ENCODE results near the gene NELFA.

Gene NELFA

DNA sequence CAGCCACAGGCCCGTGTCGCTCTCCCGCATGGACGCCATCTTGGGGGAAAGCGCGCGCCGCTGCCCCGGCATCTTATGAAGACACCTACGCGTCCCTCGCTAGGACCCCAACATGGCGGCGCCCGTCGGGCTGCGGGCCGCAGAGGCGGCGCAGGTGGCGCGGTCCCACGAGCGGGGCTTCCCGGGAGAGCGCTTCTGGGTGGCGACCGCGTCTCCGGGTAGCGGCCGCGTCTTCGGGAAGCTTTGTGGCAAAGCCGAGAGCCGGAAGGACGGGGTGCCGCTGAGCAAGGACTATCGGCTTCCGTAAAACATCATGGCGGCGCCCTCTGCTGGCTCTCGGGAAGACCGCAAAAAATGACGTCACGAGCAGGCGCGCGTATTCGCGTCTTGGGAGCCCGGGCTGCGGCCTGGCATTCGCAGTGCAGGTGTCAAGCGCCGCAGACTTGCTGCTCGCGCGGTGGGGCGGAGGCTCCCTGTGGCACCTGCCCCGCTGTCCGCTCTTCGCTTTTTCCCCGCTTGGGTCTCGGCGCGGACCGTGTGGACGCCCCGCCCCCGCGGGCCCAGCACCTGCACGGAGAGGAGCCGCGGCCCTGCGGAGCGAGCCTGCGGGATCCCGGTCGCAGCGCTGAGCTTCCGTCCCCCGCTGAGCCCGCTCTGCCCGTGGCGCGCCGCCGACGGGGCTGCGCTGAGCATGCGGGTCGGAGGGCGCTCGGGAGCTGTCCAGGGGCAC lies at the start of gene NELFA:
Gene NELFA (minus strand): TSS at position 54 of the 730 bp plus-strand sequence. CDS start 15 bp downstream, at position 39.
- peak; percentile 86 for FAIRE-seq

GRCh38 chr4:2057382-2058065 lies 48.8 kb upstream of the NELFA start:
- DNase-seq (ENCODE audit: insufficient read length, low spot score) (no peak), FAIRE-seq (no peak)

More for the DNA sequence above, at the start of gene NELFA:
- DNase-seq (ENCODE audit: insufficient read length, low spot score) = peak; percentile 95

DNA sequence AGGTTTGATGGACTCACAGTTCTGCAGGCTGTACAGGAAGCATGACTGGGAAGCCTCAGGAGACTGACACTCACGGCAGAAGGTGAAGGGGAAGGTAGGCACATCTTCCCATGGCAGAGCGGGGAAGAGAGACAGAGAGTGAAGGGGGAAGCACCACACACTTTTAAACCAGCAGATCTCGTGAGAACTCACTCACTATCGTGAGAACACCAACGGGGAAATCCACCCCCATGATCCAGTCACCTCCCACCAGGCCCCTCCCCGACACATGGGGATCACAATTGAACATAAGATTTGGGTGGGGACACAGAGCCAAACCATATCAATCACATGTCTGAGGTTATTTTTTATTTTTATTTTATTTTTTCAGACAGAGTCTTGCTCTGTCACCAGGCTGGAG lies 45.4 kb upstream of the NELFA start:
- FAIRE-seq (no peak), DNase-seq (ENCODE audit: insufficient read length, low spot score) (no peak)

GRCh38 chr4:2051086-2051485 lies 42.3 kb upstream of the NELFA start:
- no peak for FAIRE-seq
- DNase-seq (ENCODE audit: insufficient read length, low spot score) = no peak

DNA sequence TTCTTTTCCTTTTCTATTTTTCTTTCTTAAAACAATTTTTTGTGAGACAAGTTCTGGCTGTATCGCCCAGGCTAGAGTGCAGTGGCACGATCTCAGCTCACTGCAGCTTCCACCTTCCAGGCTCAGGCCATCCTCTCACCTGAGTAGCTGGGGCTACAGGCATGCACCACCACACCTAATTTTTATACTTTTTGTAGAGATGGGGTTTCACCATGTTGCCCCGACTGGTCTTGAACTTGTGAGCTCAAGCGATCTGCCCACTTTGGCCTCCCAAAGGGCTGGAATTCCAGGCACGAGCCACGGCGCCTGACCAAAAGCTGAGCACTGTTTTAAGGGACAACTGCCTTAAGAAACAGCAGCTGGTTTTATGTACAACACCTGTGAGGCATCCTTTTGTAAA lies 41.0 kb upstream of the NELFA start:
- no peak for FAIRE-seq
- no peak for DNase-seq (ENCODE audit: insufficient read length, low spot score)

DNA sequence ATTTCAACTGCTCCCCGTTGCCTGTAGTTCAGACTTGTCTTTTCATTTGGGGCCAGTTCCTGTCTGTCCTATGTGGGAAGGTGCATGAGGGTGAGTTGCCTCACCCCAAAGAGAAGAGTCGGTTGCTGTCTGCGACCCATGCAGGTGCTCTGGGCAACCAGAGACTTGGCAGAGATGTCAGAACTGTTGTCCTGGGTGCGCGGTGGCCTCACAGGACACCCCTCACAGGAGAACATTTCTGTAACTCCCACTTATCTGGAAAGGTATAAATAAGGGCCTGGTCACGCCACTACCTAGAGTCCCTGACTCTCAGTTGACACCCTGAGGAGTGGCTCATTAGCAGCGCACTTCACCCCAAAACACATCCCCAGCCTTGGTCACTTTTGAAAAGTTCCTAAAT lies 40.6 kb upstream of the NELFA start:
- DNase-seq (ENCODE audit: insufficient read length, low spot score) (no peak), FAIRE-seq (no peak)

DNA sequence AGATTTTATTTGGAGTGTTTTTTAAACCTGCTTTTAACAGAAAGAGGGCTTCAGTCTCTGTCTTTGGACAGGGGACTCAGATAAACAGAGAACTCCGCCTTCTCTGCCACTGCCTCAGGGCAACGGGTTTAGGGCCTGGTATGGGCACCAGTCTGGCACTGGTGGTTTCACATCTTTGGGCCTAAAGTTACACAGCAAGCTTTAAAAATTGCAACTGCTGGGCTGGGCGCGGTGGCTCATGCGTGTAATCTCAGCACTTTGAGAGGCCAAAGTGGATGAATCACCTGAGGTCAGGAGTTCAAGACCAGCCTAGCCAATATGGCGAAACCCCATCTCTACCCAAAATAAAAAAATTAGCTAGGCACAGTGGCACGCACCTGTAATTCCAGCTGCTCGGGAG lies 40.1 kb upstream of the NELFA start:
- DNase-seq (ENCODE audit: insufficient read length, low spot score) (no peak), FAIRE-seq (no peak)

DNA sequence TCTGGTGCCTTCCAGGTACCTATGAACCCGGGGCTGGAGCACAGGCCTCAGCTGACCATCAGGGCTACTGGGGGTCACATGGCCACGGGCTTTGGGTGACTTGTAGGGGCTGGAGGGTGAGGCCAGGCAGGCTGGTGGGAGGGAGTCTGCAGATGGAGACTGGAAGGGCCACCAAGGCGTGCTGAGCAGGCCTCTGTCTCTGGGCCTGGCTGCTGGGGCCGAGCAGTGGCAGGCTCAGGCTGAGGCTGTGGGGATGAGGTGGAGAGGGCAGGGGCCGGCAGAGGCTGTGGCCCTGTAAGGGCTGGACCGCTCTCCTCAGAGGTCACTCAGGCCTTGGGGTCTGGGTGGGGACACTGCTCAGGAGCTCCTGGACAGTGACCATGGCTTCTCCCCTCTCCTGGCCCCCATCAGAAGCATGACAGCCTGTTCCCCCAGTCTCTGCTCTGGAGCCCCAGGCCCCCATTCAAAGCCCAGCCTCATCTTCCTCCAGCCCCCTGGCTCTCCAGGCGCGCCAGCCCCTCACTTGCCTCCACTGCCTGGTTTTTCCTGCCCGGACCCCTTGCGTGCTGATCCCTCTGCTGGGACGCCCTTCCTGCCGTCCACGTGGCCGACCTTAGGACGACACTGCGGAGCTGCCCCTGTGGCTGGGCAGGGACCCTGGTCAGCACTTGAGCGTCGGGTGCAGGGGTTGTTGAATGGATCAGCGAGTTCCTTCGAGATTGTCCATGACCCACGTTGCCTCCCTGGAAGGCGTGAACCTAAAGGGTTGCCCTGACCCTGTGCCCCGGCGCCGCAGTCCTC lies 39.2 kb upstream of the NELFA start:
- no peak for DNase-seq (ENCODE audit: insufficient read length, low spot score)
- no peak for FAIRE-seq

GRCh38 chr4:2047031-2047660 lies 38.4 kb upstream of the NELFA start:
- DNase-seq (ENCODE audit: insufficient read length, low spot score) = no peak

DNA sequence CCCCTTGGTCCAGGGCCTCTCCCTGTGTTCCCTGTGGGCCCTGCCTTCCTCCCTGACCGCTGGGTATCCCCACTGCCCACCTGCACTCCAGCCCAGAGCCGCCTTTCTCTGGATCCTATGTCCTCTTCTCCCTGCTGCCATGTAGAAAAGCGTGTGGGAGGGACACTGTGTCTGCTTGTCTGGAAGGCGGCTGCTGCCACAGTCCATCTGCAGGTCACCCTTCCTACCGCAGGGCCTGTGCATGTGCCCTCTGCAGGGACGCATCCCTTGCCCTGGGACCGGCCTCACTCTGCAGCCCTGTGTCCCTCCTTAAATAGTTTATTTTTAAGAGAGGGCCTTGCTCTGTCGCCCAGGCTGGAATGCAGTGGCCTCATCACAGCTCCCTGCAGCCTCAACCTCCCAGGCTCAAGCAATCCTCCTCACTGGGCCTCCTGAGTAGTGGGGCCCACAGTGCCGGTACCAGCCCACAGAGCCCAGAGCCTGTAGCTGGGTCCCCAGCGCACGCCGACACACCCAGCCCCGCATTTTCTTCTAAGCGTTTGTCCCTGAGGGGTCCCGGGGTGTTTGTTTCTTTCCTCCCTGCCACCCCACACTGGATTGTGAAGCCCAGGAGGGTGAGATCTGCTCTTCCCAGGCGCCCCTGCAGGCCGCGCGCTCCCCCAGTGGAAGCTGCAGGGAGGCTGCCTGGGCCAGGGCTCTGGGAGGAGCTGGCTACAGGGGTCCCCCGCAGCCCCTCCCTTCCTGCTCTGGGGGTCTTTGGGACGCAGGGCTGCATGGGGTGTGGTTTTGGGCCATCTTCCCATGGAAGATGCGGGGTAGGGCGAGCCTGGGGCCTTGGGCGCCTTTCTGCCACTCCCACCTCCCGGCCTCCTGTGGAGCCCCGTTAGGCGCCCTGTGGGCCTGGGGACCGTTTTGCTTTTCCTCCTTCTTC lies 37.5 kb upstream of the NELFA start:
- DNase-seq (ENCODE audit: insufficient read length, low spot score) (no peak), FAIRE-seq (no peak)

More at GRCh38 chr4:2047031-2047660, 38.4 kb upstream of the NELFA start:
- no peak for FAIRE-seq

DNA sequence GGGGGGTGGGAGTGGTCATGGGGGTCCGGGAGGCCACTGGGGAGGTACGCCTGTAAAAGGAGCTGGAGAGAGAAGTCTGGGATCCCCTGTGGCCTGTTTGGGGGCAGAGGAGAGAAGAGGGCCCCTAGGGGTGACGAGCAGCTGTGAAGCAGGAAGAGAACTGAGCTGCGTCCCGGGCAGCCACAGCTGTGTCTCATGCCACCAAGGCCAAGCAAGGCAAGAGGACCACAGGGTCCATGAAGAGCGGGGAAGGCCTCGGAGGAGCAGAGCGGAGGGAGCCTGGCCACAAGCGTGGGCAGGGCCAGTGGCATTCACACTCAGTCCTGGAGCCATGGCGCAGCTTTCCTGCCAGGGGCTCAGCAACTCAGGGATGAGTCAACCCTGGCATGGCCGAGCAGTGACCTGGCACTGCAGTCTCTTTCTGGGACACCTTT lies 36.8 kb upstream of the NELFA start:
- no peak for FAIRE-seq

DNA sequence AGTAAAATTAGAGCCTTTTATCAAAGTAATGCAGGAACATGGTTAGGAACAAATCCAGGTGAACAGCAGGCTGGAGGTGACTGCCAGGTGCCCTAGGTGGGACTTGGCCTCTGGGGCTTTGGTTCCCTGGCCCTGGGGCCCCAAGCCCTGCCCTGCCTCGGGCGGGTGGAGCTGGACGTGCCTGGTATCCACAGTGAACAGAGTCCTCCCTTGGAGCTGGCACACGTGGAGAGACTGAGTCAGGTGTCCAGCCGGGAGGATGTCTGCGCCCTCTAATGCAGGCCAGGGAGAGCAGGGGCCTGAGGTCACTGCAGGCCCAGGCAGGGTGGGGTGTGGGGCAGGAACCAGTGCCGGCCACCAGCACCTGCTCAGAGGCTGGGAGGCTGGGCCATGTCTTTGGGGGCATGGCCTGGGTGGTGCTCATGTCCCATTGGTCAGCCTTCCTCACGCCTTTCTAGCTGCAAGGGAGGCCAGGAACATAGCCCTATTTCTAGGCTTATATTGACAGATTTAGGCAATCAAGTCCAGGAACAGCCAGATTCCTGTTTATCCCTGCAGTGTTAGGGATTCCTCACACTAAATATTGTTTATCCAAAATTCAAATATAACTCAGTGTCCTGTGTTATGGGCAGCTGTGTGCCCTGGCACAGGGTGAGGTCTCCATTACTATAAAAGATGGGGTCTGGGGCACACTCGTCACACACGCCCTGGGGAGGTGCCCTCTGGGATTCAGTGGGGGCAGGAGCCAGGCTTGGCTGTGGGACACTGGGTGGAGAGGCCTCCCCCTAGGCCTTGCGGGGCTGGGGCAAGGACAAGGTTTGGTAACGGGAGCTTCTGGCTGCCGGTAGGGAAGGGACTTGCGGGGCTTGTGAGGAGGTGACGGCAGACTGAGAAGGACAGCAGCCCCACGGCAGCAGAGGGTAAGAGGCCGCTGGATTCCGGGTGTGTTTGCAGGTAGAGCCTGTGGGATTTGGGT lies 36.1 kb upstream of the NELFA start:
- FAIRE-seq (no peak), DNase-seq (ENCODE audit: insufficient read length, low spot score) (no peak)

More for the DNA sequence above, 36.8 kb upstream of the NELFA start:
- DNase-seq (ENCODE audit: insufficient read length, low spot score) = no peak

GRCh38 chr4:2044119-2044485 lies 35.3 kb upstream of the NELFA start:
- DNase-seq (ENCODE audit: insufficient read length, low spot score) = no peak
- FAIRE-seq = no peak

- FAIRE-seq = no peak
- DNase-seq (ENCODE audit: insufficient read length, low spot score) = no peak
Observed at GRCh38 chr4:2043396-2044118, 34.8 kb upstream of the NELFA start.

DNA sequence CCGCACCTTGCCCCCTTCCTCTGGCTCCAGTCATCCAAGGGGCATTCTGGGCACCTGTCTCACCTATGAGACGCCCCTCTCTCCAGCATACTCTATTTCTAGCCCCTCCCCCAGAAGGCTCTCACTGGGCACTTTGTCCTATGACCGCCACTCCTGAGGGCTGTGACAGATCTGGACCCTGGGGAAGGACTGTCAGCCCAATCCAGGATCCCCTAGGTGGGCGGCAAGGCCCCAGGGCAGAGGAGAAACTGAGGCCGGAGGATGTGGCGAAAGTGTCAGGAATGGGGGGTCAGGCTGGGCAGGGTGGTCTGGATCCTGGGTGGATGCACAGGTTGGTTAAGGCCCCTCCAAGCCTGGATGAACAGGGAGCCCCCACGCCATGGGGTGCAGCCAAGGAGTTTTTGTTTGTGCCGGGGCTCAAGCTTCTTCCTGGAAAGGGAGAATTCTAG lies 34.2 kb upstream of the NELFA start:
- FAIRE-seq (no peak), DNase-seq (ENCODE audit: insufficient read length, low spot score) (no peak)

GRCh38 chr4:2042204-2042946 lies 33.6 kb upstream of the NELFA start:
- FAIRE-seq (no peak), DNase-seq (ENCODE audit: insufficient read length, low spot score) (no peak)
